RWPE2 (cell line): ENCODE measurements around the gene FAP.

Experiments
- ATAC-seq: fragments of 200-7000 bp; cut with Tn5 transposase; 3 replicates; pipeline ENCODE4 v1.9.1; 2021; ENCODE audit warnings: low read depth
- DNase-seq: peaks from one replicate; pipeline ENCODE4 v3.0.0-alpha.2; 2020; ENCODE audit warnings: low spot score
- H3K27ac ChIP-seq: fragments of 450-650 bp; 2 replicates; pipeline ENCODE4 v1.5.1; 2017; ENCODE audit warnings: mild to moderate bottlenecking; ENCODE audit not compliant: poor library complexity, severe bottlenecking
- H3K27me3 ChIP-seq: fragments of 250-450 bp; sonication (Bioruptor Pico); 2 replicates; pipeline ENCODE4 v1.5.1; 2021; ENCODE audit warnings: mild to moderate bottlenecking, moderate library complexity; ENCODE audit not compliant: insufficient read depth, poor library complexity, severe bottlenecking
- H3K36me3 ChIP-seq: fragments of 250-450 bp; sonication (Bioruptor Pico); 2 replicates; pipeline ENCODE4 v1.5.1; 2020; ENCODE audit warnings: low read depth, mild to moderate bottlenecking, moderate library complexity
- H3K4me1 ChIP-seq: fragments of 250-450 bp; sonication (Bioruptor Pico); 2 replicates; pipeline ENCODE4 v1.5.1; 2021; ENCODE audit warnings: mild to moderate bottlenecking, moderate library complexity; ENCODE audit not compliant: insufficient read depth, poor library complexity, severe bottlenecking
- H3K4me3 ChIP-seq: fragments of 250-450 bp; sonication (Bioruptor Pico); 2 replicates; pipeline ENCODE4 v1.5.1; 2021; ENCODE audit warnings: mild to moderate bottlenecking, moderate library complexity; ENCODE audit not compliant: severe bottlenecking
- H3K9me3 ChIP-seq: fragments of 250-450 bp; sonication (Bioruptor Pico); 2 replicates; pipeline ENCODE4 v1.5.1; 2021; ENCODE audit warnings: mild to moderate bottlenecking, moderate library complexity; ENCODE audit not compliant: severe bottlenecking
- CTCF ChIP-seq: fragments of 450-650 bp; IDR thresholded peaks from one replicate; pipeline ENCODE4 v1.5.1; 2017; ENCODE audit warnings: mild to moderate bottlenecking, moderate library complexity; ENCODE audit not compliant: poor library complexity, severe bottlenecking

The FAP gene

GRCh38 chr2:162215162-162215561 lies 28.1 kb downstream of the FAP start:
- Histone ChIP-seq H3K27ac (no peak overlapping the region), H3K27me3 (no peaks in the 10 kb centered on the region), H3K9me3 (no peaks in the 10 kb centered on the region), H3K4me1 (peaks cover 11% of the 10 kb centered on the region), H3K36me3 (peaks cover 56% of the 10 kb centered on the region), H3K4me3 (no peak overlapping the region)
- no peak for TF ChIP-seq CTCF
- ATAC-seq (no peak), DNase-seq (no peak)

GRCh38 chr2:162212366-162212765 lies 30.9 kb downstream of the FAP start:
- no peak for TF ChIP-seq CTCF
- DNase-seq (no peak), ATAC-seq (peak; percentile 36; the same call in 1 of the 3 replicates)
- Histone ChIP-seq H3K4me3 (no peak overlapping the region), H3K36me3 (peaks cover 46% of the 10 kb centered on the region), H3K9me3 (no peaks in the 10 kb centered on the region), H3K27me3 (no peaks in the 10 kb centered on the region), H3K27ac (no peak overlapping the region), H3K4me1 (peaks cover 11% of the 10 kb centered on the region)

- Histone ChIP-seq H3K27ac (no peak overlapping the region), H3K36me3 (peaks cover 41% of the 10 kb centered on the region), H3K27me3 (no peaks in the 10 kb centered on the region), H3K4me1 (peaks cover 11% of the 10 kb centered on the region), H3K4me3 (no peak overlapping the region), H3K9me3 (no peaks in the 10 kb centered on the region)
- DNase-seq (no peak), ATAC-seq (no peak)
- no peak for TF ChIP-seq CTCF
Measured at GRCh38 chr2:162211732-162212131, 31.5 kb downstream of the FAP start.

GRCh38 chr2:162210385-162210784 lies 32.9 kb downstream of the FAP start:
- DNase-seq (no peak), ATAC-seq (no peak)
- Histone ChIP-seq H3K36me3 (peaks cover 36% of the 10 kb centered on the region), H3K9me3 (no peaks in the 10 kb centered on the region), H3K27me3 (no peaks in the 10 kb centered on the region), H3K27ac (no peak overlapping the region), H3K4me1 (peaks cover 11% of the 10 kb centered on the region), H3K4me3 (no peak overlapping the region)
- no peak for TF ChIP-seq CTCF

GRCh38 chr2:162202203-162202602 lies 41.0 kb downstream of the FAP start:
- TF ChIP-seq CTCF = no peak
- no peak overlapping the region for H3K27ac ChIP-seq
- no peaks in the 10 kb centered on the region for H3K27me3 ChIP-seq
- H3K4me3 ChIP-seq = no peak overlapping the region
- H3K4me1 ChIP-seq = peaks cover 2% of the 10 kb centered on the region
- ATAC-seq (no peak), DNase-seq (no peak)
- peaks cover 6% of the 10 kb centered on the region; the same call in 1 of the 2 replicates for H3K36me3 ChIP-seq
- no peaks in the 10 kb centered on the region for H3K9me3 ChIP-seq
